ENCODE measurements around the gene DYRK3.

DYRK3 gene

DNA sequence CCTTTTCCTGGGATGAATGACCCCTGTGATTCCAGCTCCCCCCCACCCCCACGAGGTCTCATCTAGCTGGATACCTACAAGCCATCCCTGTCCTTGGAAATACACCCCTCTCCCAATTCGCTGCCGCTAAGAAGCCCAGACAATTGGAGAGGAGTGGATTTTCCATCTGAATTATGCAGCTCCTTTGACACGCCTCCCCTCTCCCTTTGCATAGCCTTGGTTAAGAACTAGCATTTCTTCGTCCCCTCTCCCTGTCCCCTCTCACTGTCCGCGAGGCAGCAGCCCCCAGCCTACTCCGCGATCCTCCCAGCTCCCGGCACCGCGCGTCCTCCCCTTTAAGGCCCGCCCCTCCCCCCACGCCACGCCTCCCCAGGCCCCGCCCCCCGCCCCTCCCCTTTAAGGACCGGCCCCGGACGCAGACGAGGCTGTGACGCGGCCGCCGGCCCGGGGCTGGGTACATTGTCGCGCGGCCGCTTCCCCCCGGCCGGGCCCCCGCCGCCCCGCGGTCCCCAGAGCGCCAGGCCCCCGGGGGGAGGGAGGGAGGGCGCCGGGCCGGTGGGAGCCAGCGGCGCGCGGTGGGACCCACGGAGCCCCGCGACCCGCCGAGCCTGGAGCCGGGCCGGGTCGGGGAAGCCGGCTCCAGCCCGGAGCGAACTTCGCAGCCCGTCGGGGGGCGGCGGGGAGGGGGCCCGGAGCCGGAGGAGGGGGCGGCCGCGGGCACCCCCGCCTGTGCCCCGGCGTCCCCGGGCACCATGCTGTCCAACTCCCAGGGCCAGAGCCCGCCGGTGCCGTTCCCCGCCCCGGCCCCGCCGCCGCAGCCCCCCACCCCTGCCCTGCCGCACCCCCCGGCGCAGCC is 49.4 kb downstream of the DYRK3 start, which contains the start of gene MAPKAPK2:
TSS of gene MAPKAPK2 (plus strand) at position 428 of the 856 bp plus-strand sequence. CDS start at position 753, 325 bp downstream.
- no peak for FAIRE-seq

DNA sequence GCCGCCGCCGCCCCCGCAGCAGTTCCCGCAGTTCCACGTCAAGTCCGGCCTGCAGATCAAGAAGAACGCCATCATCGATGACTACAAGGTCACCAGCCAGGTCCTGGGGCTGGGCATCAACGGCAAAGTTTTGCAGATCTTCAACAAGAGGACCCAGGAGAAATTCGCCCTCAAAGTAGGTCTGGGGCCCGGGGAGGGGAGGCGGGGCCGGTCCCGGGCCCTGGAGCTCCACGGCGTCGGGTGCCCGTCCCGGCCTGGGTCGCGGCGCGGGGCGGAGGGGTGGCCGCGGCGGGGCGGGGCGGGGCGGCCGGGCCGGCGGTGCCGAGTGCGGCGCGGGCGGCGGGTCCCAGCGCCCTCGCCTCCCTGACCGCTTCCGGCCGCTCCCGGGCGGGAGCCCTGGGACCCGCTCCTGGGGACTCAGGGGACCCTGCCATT is 50.0 kb downstream of the DYRK3 start:
- no peak for FAIRE-seq

- no peak for FAIRE-seq
Observed at GRCh38 chr1:206685769-206686477, 50.6 kb downstream of the DYRK3 start.

GRCh38 chr1:206686478-206687249 is 51.3 kb downstream of the DYRK3 start:
- no peak for FAIRE-seq

- no peak for FAIRE-seq
Observed at GRCh38 chr1:206687251-206687914, 52.0 kb downstream of the DYRK3 start.

DNA sequence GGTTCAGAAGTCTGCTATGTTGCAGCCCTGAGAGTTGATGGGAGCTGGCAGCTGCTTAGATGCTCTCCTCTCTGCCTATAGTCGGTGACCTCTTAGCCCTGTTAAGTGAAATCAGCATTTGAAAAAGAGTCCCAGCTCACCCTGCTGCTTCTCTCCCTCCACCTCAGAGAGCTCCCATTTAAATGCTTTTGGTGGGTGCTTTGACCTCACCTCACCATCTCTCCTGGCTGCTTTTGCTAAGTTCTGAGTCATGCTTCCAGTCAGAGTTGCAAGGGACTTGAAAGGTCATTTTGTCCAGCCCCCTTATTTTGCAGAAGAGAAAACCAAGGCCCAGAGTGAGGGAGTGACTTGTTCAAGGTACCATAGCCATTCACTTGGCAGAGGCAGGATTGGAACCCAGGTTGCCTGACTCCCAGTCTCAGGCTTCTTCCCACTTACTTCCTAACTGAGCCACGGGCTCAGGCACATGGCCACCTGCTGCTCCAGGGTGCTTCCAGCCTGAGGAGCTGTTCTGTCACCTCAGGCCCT is 52.6 kb downstream of the DYRK3 start:
- FAIRE-seq: no peak

- no peak for FAIRE-seq
Observed at GRCh38 chr1:206690516-206690915, 55.2 kb downstream of the DYRK3 start.

DNA sequence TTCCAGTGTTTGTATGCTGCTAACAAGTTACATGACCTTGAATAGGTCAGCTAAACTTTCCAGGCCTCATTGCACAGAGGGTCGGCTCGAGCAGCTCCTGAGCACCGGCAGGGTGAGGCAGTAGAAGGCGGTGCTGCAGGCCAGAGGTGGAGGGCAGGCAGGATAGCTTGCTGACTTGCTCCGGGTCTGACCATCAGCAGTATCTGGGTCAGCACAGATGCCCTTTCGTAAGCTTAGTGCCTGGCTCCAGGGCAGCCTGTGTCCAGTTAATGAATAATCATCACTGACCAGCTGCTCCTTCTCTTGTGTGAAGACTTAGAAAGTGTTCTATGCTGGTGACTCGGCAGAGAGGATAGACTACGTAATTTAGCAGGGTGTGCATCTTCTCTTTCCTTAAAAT is 56.3 kb downstream of the DYRK3 start:
- FAIRE-seq: no peak

DNA sequence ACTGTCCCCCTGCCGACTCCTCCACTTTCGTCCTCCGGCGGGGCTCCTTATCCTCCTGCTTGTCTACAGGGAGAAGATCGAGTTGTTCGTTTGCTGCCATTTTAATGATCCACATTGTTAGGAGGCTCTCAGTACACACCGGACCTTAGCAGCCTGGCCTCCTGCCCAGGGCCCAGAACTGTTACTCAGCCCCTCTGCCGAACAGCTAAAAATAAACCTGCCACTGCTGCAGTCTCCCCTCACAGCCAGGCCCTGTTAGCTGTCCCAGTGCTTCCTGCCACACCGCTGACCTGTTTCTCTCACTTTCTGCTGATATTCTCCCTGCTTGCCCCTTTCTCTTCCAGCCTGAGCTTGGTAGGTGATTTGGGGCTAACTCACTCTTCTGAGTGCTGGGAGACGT is 57.7 kb downstream of the DYRK3 start:
- FAIRE-seq: no peak

- FAIRE-seq: no peak
Observed at GRCh38 chr1:206693592-206693991, 58.3 kb downstream of the DYRK3 start.

DNA sequence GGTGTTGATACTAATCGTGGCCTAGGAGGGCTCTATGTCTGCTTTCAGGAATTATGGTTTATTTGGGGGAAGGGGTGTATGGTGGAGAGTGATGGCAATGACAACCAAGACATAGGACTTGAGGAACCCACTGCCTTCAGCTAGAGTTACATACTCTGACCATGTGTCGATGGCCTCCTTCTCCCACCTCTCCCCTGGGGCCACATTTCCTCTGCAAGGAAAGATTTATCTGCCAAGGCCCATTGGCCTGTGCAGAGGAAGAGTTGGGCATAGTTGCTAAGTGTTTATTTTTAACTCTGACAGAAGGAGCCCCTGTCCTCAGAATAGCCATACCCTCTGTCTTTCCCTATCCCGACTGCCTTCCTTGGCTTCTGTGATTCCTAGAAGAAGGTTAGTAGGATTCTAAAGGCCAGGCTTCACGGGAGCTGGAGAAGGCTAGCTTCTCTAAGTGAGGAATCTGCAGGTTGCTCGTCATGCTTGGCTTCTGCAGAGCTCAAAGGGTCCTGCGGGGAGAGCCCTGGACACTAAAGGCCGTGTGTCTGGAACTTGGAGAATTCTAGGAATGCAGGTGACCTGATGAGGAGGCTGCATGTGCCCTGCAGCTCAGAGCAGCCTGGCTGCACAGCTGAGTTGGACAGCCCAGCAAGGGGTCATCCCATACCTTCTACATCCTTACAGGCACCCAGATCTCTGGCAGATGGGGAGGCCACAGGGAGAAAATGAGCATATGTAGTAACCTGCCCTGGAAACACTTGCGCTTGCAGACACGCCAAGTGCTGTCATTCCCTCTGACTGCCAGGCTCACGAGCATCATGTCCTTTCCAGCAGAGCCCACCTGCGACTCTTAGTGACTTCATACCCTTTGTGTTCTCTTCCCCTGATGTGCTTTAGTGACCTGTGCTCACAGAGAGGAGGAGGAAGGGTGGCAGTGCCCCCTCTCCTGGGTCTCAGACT is 59.1 kb downstream of the DYRK3 start:
- no peak for FAIRE-seq

- FAIRE-seq: no peak
Observed at GRCh38 chr1:206695733-206696132, 60.4 kb downstream of the DYRK3 start.

GRCh38 chr1:206696812-206697585 is 61.7 kb downstream of the DYRK3 start:
- no peak for FAIRE-seq

GRCh38 chr1:206698011-206698410 is 62.7 kb downstream of the DYRK3 start:
- FAIRE-seq: no peak

Measured in colon (tissue), 2 donors.